H1 (cell line): ENCODE measurements around the gene LMX1A. TPM values are rescaled to one million over a fixed set of nuclear protein-coding genes. Genes with fewer than 3 reads are reported as not detected.

Experiments
- CTCF ChIA-PET: fragments of 300-600 bp; sonication (Branson Sonifier 250); formaldehyde crosslinking; loops from one replicate; lab custom pipeline; 2021; ENCODE audit not compliant: partially characterized antibody; lab: Charles Lee
- POLR2A ChIA-PET: fragments of 300-600 bp; sonication (Branson Sonifier 250); formaldehyde crosslinking; loops from one replicate; lab custom pipeline; 2021; ENCODE audit warnings: inconsistent platforms; ENCODE audit not compliant: partially characterized antibody; lab: Charles Lee
- DNase-seq, 2 experiments: peaks; one replicate each; pipeline versions ENCODE4 v3.0.0 to v3.0.0-alpha.2; 2010 to 2022; ENCODE audit warnings: low spot score in 2 of 2, low read depth in 1 of 2, mixed read lengths in 1 of 2
- FAIRE-seq: peaks from 2 replicates; lab custom pipeline; 2011; peaks lifted over from hg19 to GRCh38; lab: Jason Lieb, UNC
- H2AFZ ChIP-seq: 2 replicates; pipeline ENCODE4 v1.8.1; 2012; ENCODE audit warnings: low read length, inconsistent platforms
- H2AK5ac ChIP-seq: 2 replicates; pipeline ENCODE4 v1.6.1; 2013; ENCODE audit warnings: low read depth, low read length
- H2BK120ac ChIP-seq: replicated peaks from 2 replicates; pipeline ENCODE3; 2013; ENCODE audit warnings: low read depth, low read length, inconsistent platforms
- H2BK12ac ChIP-seq: 2 replicates; pipeline ENCODE4 v1.6.1; 2013; ENCODE audit warnings: low read depth, low read length
- H2BK15ac ChIP-seq: 2 replicates; pipeline ENCODE4 v1.6.1; 2013; ENCODE audit warnings: low read length
- H2BK20ac ChIP-seq: 2 replicates; pipeline ENCODE4 v1.6.1; 2013; ENCODE audit warnings: low read length
- H2BK5ac ChIP-seq: 2 replicates; pipeline ENCODE4 v1.6.1; 2013; ENCODE audit warnings: low read depth, low read length
- H3K14ac ChIP-seq: 2 replicates; pipeline ENCODE4 v1.6.1; 2013; ENCODE audit warnings: inconsistent platforms; ENCODE audit not compliant: insufficient read length
- H3K18ac ChIP-seq: 2 replicates; pipeline ENCODE4 v1.6.1; 2013; ENCODE audit warnings: low read length; ENCODE audit errors: extremely low read depth
- H3K23ac ChIP-seq: 2 replicates; pipeline ENCODE4 v1.6.1; 2013; ENCODE audit warnings: inconsistent platforms; ENCODE audit not compliant: insufficient read length
- H3K23me2 ChIP-seq: 2 replicates; pipeline ENCODE4 v1.6.1; 2013; ENCODE audit warnings: low read depth, low read length
- H3K27ac ChIP-seq: 2 replicates; pipeline ENCODE4 v1.6.1; 2011; ENCODE audit warnings: low read depth, low read length, inconsistent platforms
- H3K27me3 ChIP-seq, 4 experiments: replicated peaks in 1 of 4; 1 replicate in 1 of 4; 2 replicates in 3 of 4; pipeline versions ENCODE4 v1.6.1 to v1.8.1; 2011 to 2013; ENCODE audit warnings: low read length in 3 of 4, mild to moderate bottlenecking in 3 of 4, inconsistent platforms in 2 of 4, mixed read lengths in 2 of 4, moderate library complexity in 1 of 4; ENCODE audit not compliant: control insufficient read depth in 3 of 4, insufficient read depth in 3 of 4; ENCODE audit errors: extremely low read depth in 1 of 4
- H3K36me3 ChIP-seq, 4 experiments: 2 replicates each; pipeline versions ENCODE4 v1.6.1 to v1.8.1; 2011 to 2013; ENCODE audit warnings: mild to moderate bottlenecking in 4 of 4, low read length in 3 of 4, moderate library complexity in 2 of 4, control low read depth in 1 of 4, inconsistent platforms in 1 of 4; ENCODE audit not compliant: insufficient read depth in 4 of 4, control insufficient read depth in 2 of 4
- H3K4ac ChIP-seq: replicated peaks from 2 replicates; pipeline ENCODE3; 2013; ENCODE audit warnings: low read length, low read depth, mixed read lengths, inconsistent platforms; ENCODE audit not compliant: insufficient read length
- H3K4me1 ChIP-seq, 4 experiments: replicated peaks in 1 of 4; 1 replicate in 1 of 4; 2 replicates in 3 of 4; pipeline versions ENCODE4 v1.6.1 to v1.8.1; 2011 to 2013; ENCODE audit warnings: low read length in 3 of 4, inconsistent platforms in 2 of 4, mixed read lengths in 1 of 4; ENCODE audit not compliant: insufficient read depth in 4 of 4, control insufficient read depth in 3 of 4
- H3K4me2 ChIP-seq, 2 experiments: 2 replicates each; pipeline versions ENCODE4 v1.6.1 to v1.8.1; 2011 to 2013; ENCODE audit warnings: low read depth in 2 of 2, low read length in 2 of 2, control low read depth in 1 of 2, inconsistent platforms in 1 of 2, mild to moderate bottlenecking in 1 of 2; ENCODE audit not compliant: insufficient read depth in 1 of 2
- H3K4me3 ChIP-seq, 4 experiments: fragments of 200-600, 300-600 bp in 1 of 4; sonication (generic), shearing (Covaris generic), sonication (Bioruptor Twin) in 1 of 4; 2 replicates each; pipeline versions ENCODE4 v1.5.1 to v1.8.1; 2011 to 2016; ENCODE audit warnings: low read length in 4 of 4, low read depth in 3 of 4, control low read depth in 2 of 4, inconsistent platforms in 2 of 4, mild to moderate bottlenecking in 2 of 4, mixed read lengths in 1 of 4, moderate library complexity in 1 of 4; ENCODE audit not compliant: insufficient read depth in 2 of 4; ENCODE audit errors: extremely low read depth in 1 of 4
- H3K56ac ChIP-seq: replicated peaks from 2 replicates; pipeline ENCODE3; 2013; ENCODE audit warnings: low read depth, mild to moderate bottlenecking, mixed read lengths, low read length, inconsistent platforms; ENCODE audit not compliant: insufficient read length
- H3K79me1 ChIP-seq: 2 replicates; pipeline ENCODE4 v1.6.1; 2013; ENCODE audit warnings: low read depth, low read length, control low read depth
- H3K79me2 ChIP-seq, 2 experiments: 2 replicates each; pipeline versions ENCODE4 v1.6.1 to v1.8.1; 2012 to 2013; ENCODE audit warnings: low read length in 2 of 2, mild to moderate bottlenecking in 2 of 2, inconsistent platforms in 1 of 2; ENCODE audit not compliant: insufficient read depth in 2 of 2, control insufficient read depth in 1 of 2
- H3K9ac ChIP-seq, 4 experiments: replicated peaks in 1 of 4; 1 replicate in 1 of 4; 2 replicates in 3 of 4; pipeline versions ENCODE4 v1.6.1 to v1.8.1; 2011 to 2013; ENCODE audit warnings: low read depth in 3 of 4, low read length in 3 of 4, control low read depth in 2 of 4, mild to moderate bottlenecking in 2 of 4, moderate library complexity in 2 of 4, inconsistent platforms in 1 of 4; ENCODE audit errors: extremely low read depth in 1 of 4
- H3K9me3 ChIP-seq, 2 experiments: 2 replicates each; pipeline versions ENCODE4 v1.6.1 to v1.8.1; 2012 to 2013; ENCODE audit warnings: mild to moderate bottlenecking in 2 of 2, moderate library complexity in 2 of 2, control low read depth in 1 of 2, inconsistent platforms in 1 of 2, low read depth in 1 of 2, low read length in 1 of 2, mixed read lengths in 1 of 2; ENCODE audit not compliant: insufficient read depth in 2 of 2
- H4K20me1 ChIP-seq, 2 experiments: replicated peaks in 1 of 2; 2 replicates each; pipeline versions ENCODE3 to v1.8.1; 2011 to 2013; ENCODE audit warnings: inconsistent platforms in 2 of 2, low read length in 2 of 2, mild to moderate bottlenecking in 1 of 2; ENCODE audit not compliant: insufficient read depth in 2 of 2, control insufficient read depth in 1 of 2
- H4K5ac ChIP-seq: 2 replicates; pipeline ENCODE4 v1.6.1; 2013; ENCODE audit warnings: low read length, low read depth, mixed read lengths, inconsistent platforms; ENCODE audit not compliant: insufficient read length
- H4K8ac ChIP-seq: 2 replicates; pipeline ENCODE4 v1.8.0; 2013; ENCODE audit warnings: mild to moderate bottlenecking, moderate library complexity, low read length, inconsistent platforms; ENCODE audit not compliant: insufficient read depth; ENCODE audit errors: extremely low read depth
- H4K91ac ChIP-seq: replicated peaks from 2 replicates; pipeline ENCODE3; 2013; ENCODE audit warnings: low read length, mixed read lengths, inconsistent platforms; ENCODE audit not compliant: insufficient read length
- BACH1 ChIP-seq: IDR thresholded peaks from 2 replicates; pipeline ENCODE4 v1.6.1; 2012; ENCODE audit warnings: low read length, improper control_type of control experiment
- FOSL1 ChIP-seq: IDR thresholded peaks from 2 replicates; pipeline ENCODE4 v1.6.1; 2011; ENCODE audit warnings: mild to moderate bottlenecking, low read depth, low read length, moderate library complexity; ENCODE audit not compliant: insufficient read depth
- GTF2F1 ChIP-seq: IDR thresholded peaks from 2 replicates; pipeline ENCODE4 v1.6.1; 2012; ENCODE audit warnings: low read depth, low read length, improper control_type of control experiment, borderline replicate concordance
- JUND ChIP-seq: IDR thresholded peaks from 2 replicates; pipeline ENCODE4 v1.6.1; 2011; ENCODE audit warnings: mild to moderate bottlenecking, improper control_type of control experiment, low read length
- POU5F1 ChIP-seq: IDR thresholded peaks from 2 replicates; pipeline ENCODE4 v1.6.1; 2011; ENCODE audit warnings: low read depth, mild to moderate bottlenecking, low read length, moderate library complexity
- RNF2 ChIP-seq: fragments of 200-900, 300-1000 bp; sonication (generic); IDR thresholded peaks from 2 replicates; pipeline ENCODE4 v1.7.1; 2016; ENCODE audit warnings: borderline replicate concordance, low read depth, mild to moderate bottlenecking, antibody characterized with exemption, low read length; ENCODE audit not compliant: poor library complexity, severe bottlenecking; ENCODE audit errors: missing control alignments
- SIX5 ChIP-seq: IDR thresholded peaks from 2 replicates; pipeline ENCODE4 v1.6.1; 2011; ENCODE audit warnings: mild to moderate bottlenecking, low read depth, low read length
- SRF ChIP-seq: IDR thresholded peaks from 2 replicates; pipeline ENCODE4 v1.6.1; 2011; ENCODE audit warnings: mild to moderate bottlenecking, low read depth, low read length, moderate library complexity
- TEAD4 ChIP-seq: IDR thresholded peaks from 2 replicates; pipeline ENCODE4 v1.6.1; 2012; ENCODE audit warnings: low read depth, low read length, inconsistent platforms, mixed read lengths
- ZNF274 ChIP-seq: IDR thresholded peaks from 2 replicates; pipeline ENCODE4 v1.7.0; 2012; ENCODE audit warnings: low read length, borderline replicate concordance; ENCODE audit errors: extremely low read depth
- WGBS, 2 experiments: shearing (Covaris generic) in 1 of 2; methylation state at CpG; one replicate each; pipeline versions ENCODE4 v1.1.6 to v1.1.7; 2013 to 2015; ENCODE audit warnings: low lambda C conversion rate in 2 of 2, mixed read lengths in 2 of 2, inconsistent platforms in 1 of 2, low coverage in 1 of 2, missing lambda C conversion rate in 1 of 2; ENCODE audit not compliant: insufficient replicate concordance in 2 of 2, insufficient coverage in 1 of 2, insufficient read length in 1 of 2; ENCODE audit errors: extremely low coverage in 1 of 2, missing lambda C conversion rate in 1 of 2; 5-methylcytosine and 5-hydroxymethylcytosine counted together
- polyA plus RNA-seq, 7 experiments: library from polyadenylated mRNA; depleted of rRNA in 3 of 7; stranded (reverse) in 5 of 7; unstranded in 2 of 7; fragments of >200 nt in 5 of 7; fragments of 200-250 nt in 2 of 7; gene quantifications; 1 replicate in 5 of 7; 2 replicates in 1 of 7; 4 replicates in 1 of 7; pipeline versions ENCODE4 v1.2.1 to v1.2.3, GENCODE V29; 2011 to 2013; ENCODE audit warnings: missing spikeins in 2 of 7, mixed read lengths in 2 of 7
- total RNA-seq: library from RNA; stranded (reverse); fragmentation: NEBNext Ultra II Directional; extraction: Animal tissue kit (Norgen Biotek cat#: 25700); gene quantifications from 2 replicates; pipeline ENCODE4 v1.2.1, GENCODE V29; 2021
- TF ChIP-seq, protein P1 (sequence below): IDR thresholded peaks from 2 replicates; pipeline ENCODE4 v1.6.1; 2012; ENCODE audit warnings: inconsistent platforms
- TF ChIP-seq, protein P2 (sequence below): IDR thresholded peaks from 2 replicates; pipeline ENCODE4 v1.6.1; 2012; ENCODE audit warnings: low read length, inconsistent platforms

The LMX1A gene
- total and polyA plus RNA-seq, 2 of the 8 experiments (the other 6 are each of a cell fraction or from before 2014, with no cell fraction given): not detected

DNA sequence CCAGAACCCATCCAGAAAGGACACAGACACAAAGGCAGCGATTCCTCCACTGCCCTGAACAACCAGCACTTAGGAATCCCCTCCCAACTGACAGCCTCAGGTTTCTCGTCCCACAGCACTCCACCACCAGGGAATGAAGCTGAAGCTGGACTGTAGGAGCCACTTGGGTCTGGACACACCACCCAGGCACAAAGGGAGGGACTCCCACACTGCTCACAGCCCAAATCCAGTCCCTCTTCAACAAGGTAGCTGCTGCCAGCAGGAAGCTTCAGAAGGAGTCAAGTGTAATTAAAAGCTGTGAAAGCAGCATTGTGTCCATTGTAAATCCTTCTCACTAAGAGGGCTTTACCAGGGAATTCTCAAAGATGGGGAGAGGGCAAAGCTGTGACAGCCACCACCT is 29.0 kb downstream of the LMX1A start:
- H3K4me1 ChIP-seq: peaks cover 0 to 3% (median 0%) of the 10 kb centered on the region in 4 experiments; a peak in 1 of 7 replicates
- no peak overlapping the region for H3K4ac ChIP-seq
- no peak overlapping the region for H3K56ac ChIP-seq
- H2BK5ac ChIP-seq: no peak overlapping the region
- no peak overlapping the region for H3K4me2 ChIP-seq
- no peaks in the 10 kb centered on the region for H4K20me1 ChIP-seq
- no peak overlapping the region for H3K14ac ChIP-seq
- no peak overlapping the region for H3K4me3 ChIP-seq
- no peak for DNase-seq
- H3K36me3 ChIP-seq: no peaks in the 10 kb centered on the region
- no peak overlapping the region; the same call in 1 of the 2 replicates for H3K18ac ChIP-seq
- no peak for FAIRE-seq
- H2BK15ac ChIP-seq: no peak overlapping the region
- H4K91ac ChIP-seq: no peak overlapping the region
- no peak overlapping the region for H4K5ac ChIP-seq
- no peak overlapping the region for H3K9ac ChIP-seq
- no peak overlapping the region for H2BK12ac ChIP-seq
- H4K8ac ChIP-seq: peak overlapping the region; percentile 4; the same call in 1 of the 2 replicates
- H2BK120ac ChIP-seq: no peak overlapping the region
- H3K9me3 ChIP-seq: no peaks in the 10 kb centered on the region
- no peaks in the 10 kb centered on the region for H3K79me2 ChIP-seq
- POLR2A ChIA-PET: no interaction called here
- H3K79me1 ChIP-seq: no peaks in the 10 kb centered on the region
- no peak overlapping the region for H2AFZ ChIP-seq
- H3K27ac ChIP-seq: no peak overlapping the region
- no peak overlapping the region for H2BK20ac ChIP-seq
- CTCF ChIA-PET: interaction anchor here (0.7 to 5.2 kb wide), 4 partner anchors 21 to 93 kb away, joined by 3 to 31 read pairs (median 7); no protein-coding TSS in a partner anchor
- WGBS, 2 experiments: 85% methylated on average over 2 of the region's 2 CpGs; no CpG with 5 or more reads in 1 of the 2 experiments
- H3K23me2 ChIP-seq: no peaks in the 10 kb centered on the region
- no peaks in the 10 kb centered on the region; a peak in 1 of 7 replicates for H3K27me3 ChIP-seq
- H2AK5ac ChIP-seq: no peak overlapping the region
- no peak overlapping the region for H3K23ac ChIP-seq
- no peak for TF ChIP-seq BACH1
- TF ChIP-seq, protein P1, sequence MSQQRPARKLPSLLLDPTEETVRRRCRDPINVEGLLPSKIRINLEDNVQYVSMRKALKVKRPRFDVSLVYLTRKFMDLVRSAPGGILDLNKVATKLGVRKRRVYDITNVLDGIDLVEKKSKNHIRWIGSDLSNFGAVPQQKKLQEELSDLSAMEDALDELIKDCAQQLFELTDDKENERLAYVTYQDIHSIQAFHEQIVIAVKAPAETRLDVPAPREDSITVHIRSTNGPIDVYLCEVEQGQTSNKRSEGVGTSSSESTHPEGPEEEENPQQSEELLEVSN: no peak
- TF ChIP-seq, protein P2, sequence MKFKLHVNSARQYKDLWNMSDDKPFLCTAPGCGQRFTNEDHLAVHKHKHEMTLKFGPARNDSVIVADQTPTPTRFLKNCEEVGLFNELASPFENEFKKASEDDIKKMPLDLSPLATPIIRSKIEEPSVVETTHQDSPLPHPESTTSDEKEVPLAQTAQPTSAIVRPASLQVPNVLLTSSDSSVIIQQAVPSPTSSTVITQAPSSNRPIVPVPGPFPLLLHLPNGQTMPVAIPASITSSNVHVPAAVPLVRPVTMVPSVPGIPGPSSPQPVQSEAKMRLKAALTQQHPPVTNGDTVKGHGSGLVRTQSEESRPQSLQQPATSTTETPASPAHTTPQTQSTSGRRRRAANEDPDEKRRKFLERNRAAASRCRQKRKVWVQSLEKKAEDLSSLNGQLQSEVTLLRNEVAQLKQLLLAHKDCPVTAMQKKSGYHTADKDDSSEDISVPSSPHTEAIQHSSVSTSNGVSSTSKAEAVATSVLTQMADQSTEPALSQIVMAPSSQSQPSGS: no peak
- TF ChIP-seq GTF2F1: no peak
- no peak for TF ChIP-seq FOSL1
- no peak for TF ChIP-seq POU5F1
- TF ChIP-seq TEAD4: no peak
- TF ChIP-seq SRF: no peak
- TF ChIP-seq SIX5: no peak
- no peak for TF ChIP-seq JUND
- TF ChIP-seq ZNF274: no peak
- no peak for TF ChIP-seq RNF2
